DOHH2 (cell line): ENCODE data around the gene TMEM9.

Source experiments
- H3F3A ChIP-seq: fragments of 200-600 bp; sonication (generic), shearing (Covaris generic); 2 replicates; pipeline ENCODE4 v1.6.0; 2016; ENCODE audit warnings: antibody characterized with exemption, mild to moderate bottlenecking; ENCODE audit not compliant: control insufficient read depth, insufficient read depth
- H3K27ac ChIP-seq: fragments of 200-600 bp; sonication (generic); 2 replicates; pipeline ENCODE4 v1.5.1; 2014; ENCODE audit warnings: low read depth, mild to moderate bottlenecking, low read length, moderate library complexity
- H3K27me3 ChIP-seq: fragments of 200-600 bp; sonication (generic); 2 replicates; pipeline ENCODE4 v1.6.1; 2014; ENCODE audit warnings: mild to moderate bottlenecking, low read length, mixed read lengths; ENCODE audit not compliant: control insufficient read depth
- H3K36me3 ChIP-seq: fragments of 200-600 bp; sonication (generic); 2 replicates; pipeline ENCODE4 v1.6.1; 2014; ENCODE audit warnings: mild to moderate bottlenecking, low read length, moderate library complexity, mixed read lengths; ENCODE audit not compliant: control insufficient read depth
- H3K4me1 ChIP-seq: fragments of 200-600 bp; sonication (generic); 2 replicates; pipeline ENCODE4 v1.6.1; 2014; ENCODE audit warnings: mild to moderate bottlenecking, low read length, mixed read lengths; ENCODE audit not compliant: control insufficient read depth
- H3K4me2 ChIP-seq: fragments of 200-600 bp; sonication (generic); 2 replicates; pipeline ENCODE4 v1.6.0; 2014; ENCODE audit warnings: mild to moderate bottlenecking, low read length, moderate library complexity
- H3K4me3 ChIP-seq: fragments of 200-600 bp; sonication (generic); 2 replicates; pipeline ENCODE4 v1.5.1; 2014; ENCODE audit warnings: mild to moderate bottlenecking, low read length, mixed read lengths
- H3K79me2 ChIP-seq: fragments of 200-600 bp; sonication (generic); 2 replicates; pipeline ENCODE4 v1.6.1; 2014; ENCODE audit warnings: mild to moderate bottlenecking, low read length, mixed read lengths; ENCODE audit not compliant: control insufficient read depth
- H3K9me2 ChIP-seq: fragments of 200-600 bp; sonication (generic); replicated peaks from 2 replicates; pipeline ENCODE4 v1.6.1; 2014; ENCODE audit warnings: mild to moderate bottlenecking, low read length, mixed read lengths; ENCODE audit not compliant: control insufficient read depth
- H3K9me3 ChIP-seq: fragments of 200-600 bp; sonication (generic); 2 replicates; pipeline ENCODE4 v1.6.1; 2014; ENCODE audit warnings: antibody characterized with exemption, low read length, mixed read lengths; ENCODE audit not compliant: control insufficient read depth, insufficient read depth
- H4K20me1 ChIP-seq: fragments of 200-600 bp; sonication (generic); 2 replicates; pipeline ENCODE4 v1.6.0; 2014; ENCODE audit warnings: low read depth, mild to moderate bottlenecking, antibody characterized with exemption, low read length, moderate library complexity; ENCODE audit not compliant: control insufficient read depth, insufficient read depth
- CTCF ChIP-seq: fragments of 200-600 bp; sonication (generic); IDR thresholded peaks from one replicate; pipeline ENCODE4 v1.5.1; 2014; ENCODE audit warnings: antibody characterized with exemption, mild to moderate bottlenecking, low read depth, low read length; ENCODE audit not compliant: poor library complexity, severe bottlenecking
- EZH2phosphoT487 ChIP-seq: fragments of 200-600 bp; sonication (generic); IDR thresholded peaks from 2 replicates; pipeline ENCODE4 v1.6.1; 2017; ENCODE audit warnings: borderline replicate concordance, mild to moderate bottlenecking, antibody characterized with exemption, low read length, moderate library complexity, mixed read lengths

Gene TMEM9

GRCh38 chr1:201190005-201190404 lies 35.7 kb upstream of the TMEM9 start:
- no peak for TF ChIP-seq CTCF
- TF ChIP-seq EZH2phosphoT487 = no peak
- H3K4me1 ChIP-seq = no peaks in the 10 kb centered on the region
- peaks cover 24% of the 10 kb centered on the region for H3K27me3 ChIP-seq
- no peak overlapping the region for H3K4me2 ChIP-seq
- H3K9me2 ChIP-seq = no peaks in the 10 kb centered on the region
- H3K79me2 ChIP-seq = no peaks in the 10 kb centered on the region
- H3K36me3 ChIP-seq = no peaks in the 10 kb centered on the region
- H3F3A ChIP-seq = no peaks in the 10 kb centered on the region
- no peaks in the 10 kb centered on the region for H4K20me1 ChIP-seq
- no peak overlapping the region for H3K27ac ChIP-seq
- no peaks in the 10 kb centered on the region for H3K9me3 ChIP-seq
- no peak overlapping the region for H3K4me3 ChIP-seq

- no peaks in the 10 kb centered on the region for H4K20me1 ChIP-seq
- H3K4me2 ChIP-seq = no peak overlapping the region
- no peak overlapping the region for H3K27ac ChIP-seq
- H3K27me3 ChIP-seq = peaks cover 31% of the 10 kb centered on the region
- H3F3A ChIP-seq = no peaks in the 10 kb centered on the region
- TF ChIP-seq EZH2phosphoT487 (no peak), CTCF (no peak)
- H3K4me1 ChIP-seq = no peaks in the 10 kb centered on the region
- no peaks in the 10 kb centered on the region for H3K79me2 ChIP-seq
- no peaks in the 10 kb centered on the region for H3K9me3 ChIP-seq
- H3K4me3 ChIP-seq = no peak overlapping the region
- H3K36me3 ChIP-seq = no peaks in the 10 kb centered on the region
- H3K9me2 ChIP-seq = no peaks in the 10 kb centered on the region
Observed at GRCh38 chr1:201189085-201189484, 34.8 kb upstream of the TMEM9 start.

GRCh38 chr1:201186192-201186591 lies 31.9 kb upstream of the TMEM9 start:
- H3K27me3 ChIP-seq = peaks cover 31% of the 10 kb centered on the region
- H3K4me3 ChIP-seq = no peak overlapping the region
- H3K36me3 ChIP-seq = no peaks in the 10 kb centered on the region
- no peaks in the 10 kb centered on the region for H3K9me2 ChIP-seq
- H3F3A ChIP-seq = no peaks in the 10 kb centered on the region
- no peaks in the 10 kb centered on the region for H4K20me1 ChIP-seq
- peaks cover 4% of the 10 kb centered on the region for H3K4me1 ChIP-seq
- no peak overlapping the region for H3K4me2 ChIP-seq
- H3K9me3 ChIP-seq = no peaks in the 10 kb centered on the region
- H3K79me2 ChIP-seq = no peaks in the 10 kb centered on the region
- no peak overlapping the region for H3K27ac ChIP-seq
- TF ChIP-seq EZH2phosphoT487 = no peak
- no peak for TF ChIP-seq CTCF
